Cerebellar nuclear complex (tissue), 1 donor: ENCODE measurements around the gene MTOR.

Source experiments
- DNase-seq, 2 experiments: peaks; one replicate each; lab custom pipeline; 2025; lab: John Stamatoyannopoulos, UW

The MTOR gene

GRCh38 chr1:11150326-11150725 is 112.0 kb downstream of the MTOR start:
- DNase-seq, result no peak

DNA sequence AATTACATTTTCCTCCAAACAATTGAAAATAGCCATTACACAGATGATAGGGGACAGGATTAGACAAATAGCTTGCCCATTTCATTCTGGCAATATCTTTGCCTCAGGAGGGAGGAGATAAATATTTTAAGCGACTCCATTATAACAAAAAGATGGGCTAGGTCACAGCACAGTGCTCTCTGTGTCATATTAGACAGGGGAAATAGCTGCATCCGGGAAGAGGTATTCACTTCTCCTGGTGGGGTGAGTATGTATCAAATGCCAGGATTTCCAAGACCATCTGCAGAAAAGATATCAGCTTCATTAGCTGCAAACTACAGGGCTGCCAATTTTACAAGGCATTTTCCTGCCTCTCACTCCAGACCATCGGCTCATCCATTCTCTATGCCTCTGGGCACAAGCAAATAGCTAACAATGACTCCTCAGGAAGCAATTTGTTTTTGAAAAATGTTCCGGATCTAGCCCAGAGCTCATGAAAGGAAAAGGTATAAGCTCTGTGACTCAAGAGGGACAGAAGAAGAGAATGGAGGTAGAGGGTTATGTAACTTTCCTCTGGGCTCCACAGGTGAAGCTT is 115.1 kb downstream of the MTOR start:
- DNase-seq, result peak; percentile 37 to 67

GRCh38 chr1:11145741-11146140 is 116.6 kb downstream of the MTOR start:
- DNase-seq, result peak in 1 of 2 experiments; percentile 35

- DNase-seq, result no peak
These were observed 117.6 kb downstream of the MTOR start for GRCh38 chr1:11144570-11145256.

GRCh38 chr1:11143907-11144306 is 118.4 kb downstream of the MTOR start:
- DNase-seq, result peak in 1 of 2 experiments; percentile 8

DNA sequence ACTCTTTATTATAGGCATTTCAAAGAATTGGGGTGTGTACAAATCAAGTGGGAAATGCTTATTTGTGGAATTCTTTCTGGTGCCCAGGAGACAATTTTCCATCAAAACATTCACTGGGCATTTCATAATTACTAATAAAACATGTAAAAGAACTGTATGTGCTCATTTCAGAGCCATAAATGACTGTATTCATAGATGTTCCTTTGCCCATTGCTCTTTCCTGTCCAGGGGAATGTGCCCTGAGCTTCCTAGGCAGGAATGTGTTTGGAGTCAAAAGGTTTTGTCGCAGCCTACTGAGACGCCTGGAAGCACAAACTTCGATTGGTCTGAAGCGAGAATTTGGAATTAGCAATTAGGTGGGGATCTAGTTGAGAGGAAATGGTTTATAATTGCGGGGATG is 119.0 kb downstream of the MTOR start:
- no peak for DNase-seq

GRCh38 chr1:11142618-11143391 is 119.5 kb downstream of the MTOR start:
- no peak for DNase-seq

- DNase-seq, result no peak
These were observed 123.4 kb downstream of the MTOR start for GRCh38 chr1:11138952-11139351.

DNA sequence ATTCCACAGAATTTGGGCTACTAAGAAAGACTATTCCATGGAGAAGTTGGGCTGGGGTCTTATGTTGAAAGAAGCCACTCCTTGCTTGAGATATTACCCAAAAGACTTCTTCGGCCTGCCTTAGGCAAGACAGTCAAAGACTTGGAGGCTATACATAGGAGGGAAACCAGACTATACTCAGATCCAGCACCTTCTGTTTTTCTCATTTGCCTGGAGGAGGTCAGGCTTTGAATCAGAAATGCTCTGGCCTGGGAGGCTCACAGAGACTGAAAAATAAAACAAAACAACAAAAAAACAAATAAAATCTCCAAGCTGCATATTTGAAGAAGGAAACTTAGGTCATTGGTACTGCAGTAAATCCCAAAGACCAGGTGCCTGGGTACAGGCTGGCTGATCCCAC is 124.3 kb downstream of the MTOR start:
- DNase-seq, result no peak

GRCh38 chr1:11134898-11135266 is 127.5 kb downstream of the MTOR start:
- no peak for DNase-seq

- DNase-seq, result no peak
These were observed 128.0 kb downstream of the MTOR start for GRCh38 chr1:11134251-11134897.

- no peak for DNase-seq
These were observed 129.6 kb downstream of the MTOR start for GRCh38 chr1:11132563-11133293.

DNA sequence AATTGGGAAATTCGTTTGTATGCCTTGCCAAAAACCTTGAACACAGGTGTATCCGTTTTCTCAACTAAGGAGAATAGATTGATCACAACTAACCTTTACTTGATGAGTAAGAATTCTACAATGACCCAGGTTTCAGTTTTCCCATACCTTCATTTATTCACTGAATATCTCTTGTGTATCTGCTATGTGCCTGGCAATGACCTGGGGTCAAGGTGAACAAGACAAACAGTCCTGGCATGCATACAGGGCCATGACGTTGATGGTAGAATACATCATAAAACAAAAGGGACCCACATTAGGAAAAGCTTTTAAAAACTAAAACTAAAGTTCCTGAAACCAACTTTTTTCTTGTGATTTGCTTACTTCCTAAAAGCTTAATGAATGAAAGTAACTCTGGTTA is 130.5 kb downstream of the MTOR start:
- no peak for DNase-seq

DNA sequence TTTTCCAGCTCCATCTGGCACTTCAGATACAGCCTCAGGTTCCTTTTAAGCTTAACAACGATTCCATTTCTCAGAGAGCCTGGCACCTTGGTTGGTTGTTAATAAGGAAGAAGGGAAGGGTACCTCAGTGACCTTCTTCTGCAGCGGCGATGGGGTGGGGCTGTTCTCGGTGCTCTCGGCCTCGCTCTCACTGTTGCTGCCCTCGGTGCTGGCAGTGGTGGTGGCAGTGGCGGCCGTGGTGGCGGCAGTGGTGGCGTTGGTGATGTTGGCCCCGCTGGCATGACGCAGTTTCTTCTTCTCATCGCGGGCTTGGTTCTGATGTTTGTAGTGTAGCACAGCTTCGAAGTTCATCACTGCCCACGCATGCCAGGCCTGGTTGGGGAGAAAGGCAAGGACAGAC is 131.9 kb downstream of the MTOR start:
- DNase-seq, result no peak

DNA sequence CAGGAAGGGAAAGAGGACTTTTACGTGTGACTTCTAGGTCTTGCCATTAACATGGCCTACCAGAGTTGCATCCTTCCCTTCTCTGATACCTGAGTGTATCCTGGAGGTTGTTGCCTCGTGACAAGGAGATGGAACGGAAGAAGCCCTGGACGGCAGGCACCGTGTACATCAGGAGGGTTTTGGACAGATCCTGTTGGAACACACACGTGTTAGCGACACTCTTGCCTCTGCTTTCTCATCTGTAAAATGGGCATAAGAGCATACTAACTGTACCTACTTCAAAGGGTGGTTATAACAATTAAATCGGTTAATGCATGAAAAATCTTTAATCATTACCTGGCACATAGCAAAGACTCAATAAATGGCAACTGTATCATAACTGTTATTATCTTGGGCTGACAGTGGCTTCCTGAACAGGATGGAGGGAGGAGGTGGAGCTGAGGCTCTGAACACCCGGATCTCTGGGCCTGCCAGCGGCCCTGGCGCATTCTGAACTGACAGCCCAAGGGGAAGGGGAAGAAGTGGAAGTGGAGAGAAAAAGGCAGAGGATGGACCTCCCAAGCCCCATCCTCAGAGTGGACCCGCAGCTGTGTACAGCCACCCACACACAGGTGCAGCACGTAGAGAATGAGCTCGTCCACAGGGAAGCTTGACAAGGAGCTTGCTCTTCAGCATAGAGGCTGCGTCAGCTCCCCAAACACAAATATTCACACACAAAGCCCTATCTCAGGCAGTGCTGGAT is 132.5 kb downstream of the MTOR start:
- no peak for DNase-seq

- no peak for DNase-seq
These were observed 135.8 kb downstream of the MTOR start for GRCh38 chr1:11126569-11126968.

- DNase-seq, result no peak
These were observed 136.4 kb downstream of the MTOR start for GRCh38 chr1:11125931-11126330.

DNA sequence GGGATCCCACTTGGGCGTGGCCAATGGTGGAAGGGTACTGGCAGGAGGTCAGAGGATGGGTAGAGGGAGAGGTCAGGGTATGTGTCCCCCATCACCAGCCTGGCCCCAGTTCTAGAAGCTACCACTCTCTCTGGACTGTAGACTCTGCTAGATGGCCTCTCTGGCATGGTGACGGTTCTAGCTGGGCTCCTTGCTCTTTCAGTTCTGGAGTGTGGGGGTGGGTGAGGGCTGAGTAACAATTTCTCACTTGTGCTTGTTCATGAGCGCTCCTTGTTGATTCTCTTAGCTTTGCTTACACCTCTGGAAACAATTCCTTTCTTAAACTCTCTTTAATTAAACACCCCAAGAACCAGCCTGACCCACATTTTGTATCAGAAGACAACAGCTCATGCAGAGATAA is 137.4 kb downstream of the MTOR start:
- DNase-seq, result no peak

- DNase-seq, result no peak
These were observed 146.0 kb downstream of the MTOR start for GRCh38 chr1:11116318-11116717.

- no peak for DNase-seq
These were observed 147.4 kb downstream of the MTOR start for GRCh38 chr1:11114966-11115365.

GRCh38 chr1:11109047-11109760 is 153.1 kb downstream of the MTOR start:
- no peak for DNase-seq
